CD1c-positive myeloid dendritic cell (primary cell): ENCODE measurements around the gene GHRHR.

ENCODE experiments used
- DNase-seq: peaks from one replicate; pipeline ENCODE4 v3.0.0-alpha.2; 2016; ENCODE audit errors: extremely low spot score

The GHRHR gene

DNA sequence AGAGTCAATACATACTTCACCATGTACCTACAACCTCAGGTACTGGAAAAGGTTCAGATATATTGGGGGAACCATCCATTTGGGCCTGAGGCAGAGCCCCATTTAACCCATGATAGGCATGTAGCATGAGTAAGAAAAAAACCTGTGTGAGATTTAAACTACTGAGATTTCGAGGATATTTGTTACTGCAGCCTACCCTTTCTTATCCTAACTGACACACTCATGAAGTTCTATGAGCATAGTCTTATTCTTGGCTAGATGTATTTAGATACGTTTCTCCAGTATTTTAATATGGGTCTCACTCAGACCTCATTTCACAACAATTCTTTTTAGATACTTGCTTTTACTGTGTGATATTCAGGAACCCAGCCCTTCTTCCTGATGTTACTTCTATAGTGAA is 39.3 kb downstream of the GHRHR start:
- DNase-seq = no peak

GRCh38 chr7:31003721-31004120 is 40.0 kb downstream of the GHRHR start:
- no peak for DNase-seq

DNA sequence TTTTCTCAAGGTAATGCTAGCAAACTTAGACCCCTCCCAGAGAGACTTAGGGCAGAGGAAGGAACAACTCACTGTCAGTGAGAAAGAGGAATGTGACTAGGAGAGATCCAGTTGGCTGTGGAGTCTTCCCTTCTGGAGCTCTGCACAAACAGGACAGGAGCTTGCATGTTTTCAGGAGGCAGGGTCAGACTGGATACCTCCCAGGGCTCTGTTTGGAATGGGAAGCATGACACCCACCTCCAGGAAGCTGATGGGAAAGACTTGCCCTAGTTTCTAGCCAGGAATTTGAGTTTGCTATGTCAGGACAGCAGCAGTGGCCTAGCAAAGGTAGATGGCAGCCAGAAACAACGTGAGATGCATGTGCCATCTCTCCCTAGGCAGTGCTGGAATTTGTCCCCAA is 40.6 kb downstream of the GHRHR start:
- no peak for DNase-seq

GRCh38 chr7:31006857-31007256 is 43.1 kb downstream of the GHRHR start:
- no peak for DNase-seq

GRCh38 chr7:31007634-31008033 is 43.9 kb downstream of the GHRHR start:
- no peak for DNase-seq

DNA sequence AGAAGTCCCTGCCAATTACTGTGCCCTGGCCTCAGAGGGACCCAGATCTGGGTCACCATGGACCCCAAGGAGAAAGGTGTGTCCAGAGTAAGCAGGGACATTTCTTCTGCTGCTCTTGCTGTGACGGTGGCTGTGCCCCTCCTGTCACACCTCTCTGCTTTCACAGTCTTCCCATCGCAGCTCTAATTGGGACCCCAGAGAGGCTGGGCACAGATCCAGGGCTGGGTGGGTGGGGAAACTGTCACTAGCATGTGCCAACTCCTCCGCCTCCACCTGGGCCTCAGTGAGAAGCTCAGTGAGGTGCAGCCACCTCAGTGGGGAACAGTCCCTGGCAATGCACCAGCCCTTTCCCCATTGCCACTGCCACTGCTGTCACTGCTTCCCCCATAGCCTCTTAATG is 51.1 kb downstream of the GHRHR start:
- no peak for DNase-seq

DNA sequence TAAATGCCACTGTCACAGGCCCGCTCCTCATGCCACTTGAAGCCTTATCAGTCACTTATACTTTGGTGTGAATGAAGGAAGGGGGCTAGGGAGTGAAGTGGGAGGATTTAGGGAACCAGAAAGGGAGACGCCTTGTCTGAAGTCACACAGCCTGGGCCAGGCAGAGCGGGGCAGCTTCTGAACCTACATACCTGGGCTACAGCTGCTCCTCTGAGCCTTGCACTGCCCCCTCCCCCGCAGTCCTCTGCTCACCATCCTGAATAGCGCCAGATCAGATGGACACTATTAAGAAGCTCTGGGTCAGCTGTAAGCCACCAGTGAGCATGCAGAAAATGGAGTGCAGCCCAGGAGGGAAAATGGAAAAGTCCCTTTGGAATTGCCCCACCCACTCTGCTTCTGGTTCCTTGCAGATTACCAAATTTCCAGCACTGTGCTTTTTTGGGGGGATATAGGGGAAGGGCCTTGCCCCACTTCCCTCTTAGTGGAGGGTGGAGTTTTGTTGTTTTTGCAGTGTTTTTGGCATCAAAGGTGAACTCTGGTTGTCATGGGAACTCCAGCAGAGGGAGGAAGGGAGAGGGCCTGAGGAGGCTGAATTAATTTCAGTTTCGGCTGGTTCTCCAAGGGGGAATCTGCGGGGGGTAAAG is 53.4 kb downstream of the GHRHR start:
- no peak for DNase-seq

DNA sequence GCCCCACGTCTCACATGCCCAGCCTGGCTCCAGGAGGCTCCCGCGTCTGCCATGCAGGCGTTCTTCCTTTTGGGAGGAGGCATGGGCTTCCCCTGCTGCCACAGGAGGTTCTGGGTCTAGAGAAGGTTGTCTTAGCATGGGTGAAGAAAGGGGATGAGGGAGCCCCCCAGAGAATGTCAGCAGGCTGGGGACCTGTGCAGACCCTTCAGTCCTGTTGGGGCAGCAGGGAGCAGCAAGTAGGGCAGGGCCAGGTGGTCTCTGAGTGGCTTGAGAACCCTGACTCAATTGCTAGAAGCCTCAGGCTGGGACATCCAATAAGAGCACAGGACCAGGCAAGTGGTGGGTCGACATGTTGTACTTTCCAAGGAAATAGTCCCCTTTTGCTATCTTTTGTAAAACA is 54.0 kb downstream of the GHRHR start:
- DNase-seq = no peak

- DNase-seq = no peak
Observed at GRCh38 chr7:31019509-31019908, 55.8 kb downstream of the GHRHR start.

DNA sequence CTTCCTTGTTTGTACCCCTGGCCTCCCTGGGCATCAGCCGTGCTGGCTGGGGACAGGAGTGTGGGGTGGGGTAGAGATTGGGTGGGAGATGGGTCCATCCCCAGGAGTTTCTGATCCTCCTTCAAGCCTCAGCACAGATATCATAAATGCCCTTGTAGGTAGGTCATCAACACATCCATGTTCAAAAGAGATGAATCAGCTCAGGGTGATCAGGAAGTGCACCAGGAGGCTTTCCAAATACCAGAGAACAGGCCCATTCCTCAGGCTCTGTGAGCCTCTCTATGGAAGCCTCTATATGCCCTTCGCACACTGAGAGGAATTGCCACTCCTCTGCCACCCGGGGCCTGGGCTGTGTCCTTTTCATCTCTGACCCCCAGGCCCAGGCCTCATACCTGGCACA is 56.4 kb downstream of the GHRHR start:
- DNase-seq = no peak

DNA sequence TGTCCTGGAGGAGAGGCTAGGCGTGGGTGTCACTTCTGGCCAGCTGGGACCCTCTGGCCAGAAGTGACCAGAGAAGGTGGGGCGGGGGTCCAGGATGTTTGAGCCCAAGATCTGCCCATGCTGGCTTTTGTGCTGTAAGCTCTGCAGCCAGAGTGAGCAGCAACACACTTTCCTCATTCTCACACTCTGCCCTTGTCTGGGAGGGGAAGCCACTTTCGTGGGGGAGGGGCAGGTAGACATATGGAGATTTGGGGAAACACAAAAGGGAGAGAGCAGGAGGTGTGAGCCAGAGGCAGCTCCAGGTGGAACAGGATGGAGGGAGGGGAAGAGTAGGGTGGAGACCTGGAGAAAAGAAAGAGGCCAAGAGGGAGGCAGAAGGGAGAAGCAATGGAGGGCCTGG is 56.9 kb downstream of the GHRHR start:
- DNase-seq = no peak

GRCh38 chr7:31022117-31022516 is 58.4 kb downstream of the GHRHR start:
- no peak for DNase-seq

- no peak for DNase-seq
Observed at GRCh38 chr7:31022726-31023125, 59.0 kb downstream of the GHRHR start.

- no peak for DNase-seq
Observed at GRCh38 chr7:31023877-31024276, 60.1 kb downstream of the GHRHR start.

DNA sequence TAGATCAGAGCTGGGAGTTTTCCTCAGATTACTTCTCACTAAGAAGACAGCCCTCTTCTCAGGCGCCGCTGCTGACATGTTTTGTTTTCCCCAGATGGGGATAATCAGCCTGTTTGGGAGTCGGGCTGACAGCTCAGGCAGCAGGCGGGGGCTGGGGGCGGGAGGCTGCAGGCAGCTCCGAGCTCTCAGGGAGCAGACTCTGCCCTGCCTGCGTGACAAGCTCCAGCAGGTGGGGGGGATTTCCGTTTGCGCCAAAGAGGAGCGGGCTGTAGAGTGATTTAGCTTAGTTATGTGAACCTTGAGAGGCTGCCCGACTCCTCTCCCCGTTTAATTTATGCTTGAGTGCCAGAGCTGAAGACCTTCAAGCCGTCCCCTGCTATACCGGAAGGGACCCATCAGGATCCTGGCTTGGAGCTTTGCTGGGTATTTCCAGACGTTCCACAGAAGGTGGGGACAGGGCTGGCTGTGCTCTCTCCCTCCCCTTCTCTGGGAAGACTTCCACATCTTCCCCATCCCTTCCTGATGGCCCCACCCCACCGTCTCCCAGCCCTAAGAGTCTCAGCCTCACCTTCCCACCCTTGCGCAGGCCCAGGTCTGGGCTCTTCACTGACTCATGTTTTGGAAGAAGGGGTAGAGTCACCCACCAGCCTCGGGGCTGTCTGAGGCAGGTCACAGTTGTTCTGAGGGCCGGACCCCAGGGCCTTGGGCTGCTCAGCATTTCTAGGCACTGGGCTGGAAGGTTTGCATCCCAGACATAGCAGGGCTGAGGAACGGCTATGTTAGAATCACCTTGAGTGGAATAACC is 63.6 kb downstream of the GHRHR start:
- DNase-seq = no peak

GRCh38 chr7:31028006-31028405 is 64.3 kb downstream of the GHRHR start:
- no peak for DNase-seq

DNA sequence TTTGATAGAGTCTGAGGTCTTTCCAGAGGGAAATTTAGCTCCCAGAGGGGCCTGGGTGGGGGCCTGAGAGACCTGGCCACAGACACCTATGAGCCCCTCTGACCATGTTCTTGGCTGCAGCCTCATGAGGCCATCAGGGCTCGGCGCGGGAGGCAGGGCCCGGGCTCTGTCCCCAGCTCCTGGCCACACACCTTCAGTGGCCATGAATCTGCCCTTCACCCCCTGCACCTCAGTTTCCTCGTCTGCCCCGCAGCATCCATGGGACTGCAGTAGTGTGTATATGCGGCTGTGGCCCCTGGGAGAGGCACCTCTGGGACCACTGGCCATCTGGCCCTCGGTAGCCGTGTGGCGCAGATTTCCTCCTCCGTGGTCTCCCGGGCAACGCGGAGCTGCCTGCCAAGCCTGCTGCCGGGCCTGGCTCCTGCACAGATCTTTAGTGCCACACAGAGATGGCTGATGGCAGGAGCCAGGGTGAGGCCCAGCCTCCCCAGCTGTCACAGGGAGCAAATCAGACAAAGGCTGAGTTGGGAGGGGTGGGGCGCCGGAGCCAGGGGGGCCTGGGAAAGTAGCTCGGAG is 64.8 kb downstream of the GHRHR start:
- DNase-seq = no peak
